Fibroblast of lung (primary cell): ENCODE results near the gene RTKN.

Experiments
- CTCF ChIP-seq, 2 donors: IDR thresholded peaks in 1 of 2; conservative IDR thresholded peaks in 1 of 2; 1 replicate in 1 of 2; 2 replicates in 1 of 2; pipeline ENCODE4 v1.5.1; 2011 to 2012; ENCODE audit warnings: low read length in 2 of 2, control low read depth in 1 of 2, inconsistent platforms in 1 of 2, low read depth in 1 of 2, mild to moderate bottlenecking in 1 of 2
- EZH2 ChIP-seq: IDR thresholded peaks from 2 replicates; pipeline ENCODE4 v1.5.1; 2012; ENCODE audit warnings: low read length, control low read depth, mild to moderate bottlenecking; ENCODE audit errors: missing control alignments

GRCh38 chr2:74419345-74419744, 22.4 kb downstream of the RTKN start:
- TF ChIP-seq CTCF (conservative IDR thresholded peaks at IDR 0.05 in 1 of 2, IDR thresholded peaks at IDR 0.05 in 1 of 2; ENCODE audit: low read depth in 1 of 2, low read length in 2 of 2), result no peak
- TF ChIP-seq EZH2, result no peak
